HCT116 (cell line): ENCODE measurements around the gene CAPNS1. TPM values are rescaled to one million over a fixed set of nuclear protein-coding genes. Genes with fewer than 3 reads are reported as not detected.
"Not testable (repeated sequence)": the region's sequence is repeated elsewhere in the genome, so short reads cannot be mapped to it uniquely, and the experiment has no call there.

Experiments
- ATAC-seq: fragments of 200-7000 bp; cut with Tn5 transposase; 2 replicates; pipeline ENCODE4 v1.9.1; 2020; ENCODE audit warnings: mild to moderate bottlenecking, moderate library complexity
- BruUV-seq: library from RNA; stranded (reverse); fragments of 400-500 nt; replicated peaks from 2 replicates; lab custom pipeline; 2021; lab: Mats Ljungman, UMichigan
- CTCF ChIA-PET: fragments of 300-600 bp; sonication (Branson Sonifier 250); formaldehyde crosslinking; loops from one replicate; lab custom pipeline; 2021; ENCODE audit warnings: antibody characterized with exemption; lab: Charles Lee
- POLR2A ChIA-PET: fragments of 300-600, 350-600 bp; sonication (Branson Sonifier 250); formaldehyde crosslinking; loops from one replicate; lab custom pipeline; 2021; ENCODE audit warnings: antibody characterized with exemption; lab: Charles Lee
- RAD21 ChIA-PET, 2 experiments: fragments of 300-600 bp; sonication (Branson Sonifier 250); formaldehyde crosslinking; loops; one replicate each; lab custom pipeline; 2023; ENCODE audit warnings: low total read pairs in 2 of 2; ENCODE audit not compliant: uncharacterized antibody in 2 of 2, unreplicated experiment in 2 of 2, low non-redundant PET in 1 of 2; lab: Charles Lee
- DNase-seq: peaks from one replicate; pipeline ENCODE4 v3.0.0-alpha.2; 2010; ENCODE audit warnings: low read depth, low spot score
- H2AFZ ChIP-seq: fragments of 200-600 bp; shearing (Covaris generic), sonication (generic); 2 replicates; pipeline ENCODE4 v1.6.1; 2017; ENCODE audit warnings: low read depth, mixed run types, mixed read lengths, antibody characterized with exemption, low read length; ENCODE audit not compliant: poor library complexity, severe bottlenecking
- H3K27ac ChIP-seq: 2 replicates; pipeline ENCODE4 v1.5.1; 2012; ENCODE audit warnings: low read depth, low read length
- H3K27me3 ChIP-seq: fragments of 200-600 bp; sonication (generic); 2 replicates; pipeline ENCODE4 v1.6.1; 2016; ENCODE audit warnings: mixed run types, low read length, mixed read lengths; ENCODE audit not compliant: insufficient read depth
- H3K36me3 ChIP-seq, 2 experiments: fragments of 200-500 bp in 1 of 2; fragments of 200-600 bp in 1 of 2; sonication (Bioruptor generic) in 1 of 2; sonication (generic) in 1 of 2; 2 replicates each; pipeline versions ENCODE4 v1.5.1 to v1.6.1; 2014 to 2016; ENCODE audit warnings: low read length in 2 of 2, inconsistent platforms in 1 of 2, mixed read lengths in 1 of 2, mixed run types in 1 of 2; ENCODE audit not compliant: insufficient read depth in 2 of 2, control insufficient read depth in 1 of 2
- H3K4me1 ChIP-seq, 2 experiments: fragments of 200-600 bp in 1 of 2; sonication (generic) in 1 of 2; 2 replicates each; pipeline versions ENCODE4 v1.5.1 to v1.6.1; 2012 to 2017; ENCODE audit warnings: low read length in 2 of 2, inconsistent platforms in 1 of 2, mild to moderate bottlenecking in 1 of 2, mixed read lengths in 1 of 2, mixed run types in 1 of 2, moderate library complexity in 1 of 2; ENCODE audit not compliant: insufficient read depth in 2 of 2, control insufficient read depth in 1 of 2
- H3K4me2 ChIP-seq: fragments of 200-600 bp; sonication (generic); 2 replicates; pipeline ENCODE4 v1.6.1; 2017; ENCODE audit warnings: mixed run types, low read length, mixed read lengths
- H3K4me3 ChIP-seq, 2 experiments: fragments of 200-600 bp in 1 of 2; sonication (generic) in 1 of 2; replicated peaks in 1 of 2; 2 replicates each; pipeline ENCODE4 v1.5.1; 2011 to 2016; ENCODE audit warnings: low read length in 2 of 2, control low read depth in 1 of 2, low read depth in 1 of 2, mild to moderate bottlenecking in 1 of 2, mixed read lengths in 1 of 2, mixed run types in 1 of 2
- H3K79me2 ChIP-seq: fragments of 200-600 bp; sonication (generic); 2 replicates; pipeline ENCODE4 v1.6.1; 2017; ENCODE audit warnings: mild to moderate bottlenecking, mixed run types, low read length, moderate library complexity, mixed read lengths; ENCODE audit not compliant: insufficient read depth
- H3K9ac ChIP-seq: fragments of 200-600 bp; sonication (generic); 2 replicates; pipeline ENCODE4 v1.6.1; 2016; ENCODE audit warnings: low read length, mixed read lengths
- H3K9me2 ChIP-seq: fragments of 200-600 bp; sonication (generic), shearing (Covaris generic); 2 replicates; pipeline ENCODE4 v1.6.1; 2017; ENCODE audit warnings: mixed run types, mild to moderate bottlenecking, moderate library complexity; ENCODE audit not compliant: insufficient read depth
- H3K9me3 ChIP-seq, 2 experiments: fragments of 200-500 bp in 1 of 2; fragments of 200-600 bp in 1 of 2; sonication (Bioruptor generic) in 1 of 2; sonication (generic) in 1 of 2; 2 replicates each; pipeline ENCODE4 v1.6.1; 2014 to 2017; ENCODE audit warnings: low read length in 2 of 2, mixed read lengths in 2 of 2, inconsistent platforms in 1 of 2, low read depth in 1 of 2, mild to moderate bottlenecking in 1 of 2, mixed run types in 1 of 2, moderate library complexity in 1 of 2; ENCODE audit not compliant: control insufficient read depth in 1 of 2, insufficient read depth in 1 of 2
- H4K20me1 ChIP-seq: fragments of 200-600 bp; sonication (generic), shearing (Covaris generic); 2 replicates; pipeline ENCODE4 v1.6.1; 2017; ENCODE audit warnings: mixed run types, mild to moderate bottlenecking, moderate library complexity; ENCODE audit not compliant: insufficient read depth
- CEBPB ChIP-seq: IDR thresholded peaks from 2 replicates; pipeline ENCODE4 v1.6.1; 2012; ENCODE audit warnings: low read depth
- EGR1 ChIP-seq: IDR thresholded peaks from 2 replicates; pipeline ENCODE4 v1.6.1; 2012; ENCODE audit warnings: low read depth
- EZH2 ChIP-seq: fragments of 200-600 bp; sonication (generic); IDR thresholded peaks from 2 replicates; pipeline ENCODE4 v1.6.1; 2017; ENCODE audit warnings: antibody characterized with exemption, mixed run types
- EZH2phosphoT487 ChIP-seq: fragments of 200-600 bp; IDR thresholded peaks from 2 replicates; pipeline ENCODE4 v1.6.1; 2018; ENCODE audit warnings: antibody characterized with exemption, borderline replicate concordance
- FOSL1 ChIP-seq: IDR thresholded peaks from 2 replicates; pipeline ENCODE4 v1.6.1; 2012; ENCODE audit warnings: low read depth
- JUND ChIP-seq: IDR thresholded peaks from 2 replicates; pipeline ENCODE4 v1.6.1; 2012
- MAX ChIP-seq: IDR thresholded peaks from 2 replicates; pipeline ENCODE4 v1.6.1; 2012
- RAD21 ChIP-seq: IDR thresholded peaks from 2 replicates; pipeline ENCODE4 v1.6.1; 2012; ENCODE audit warnings: low read depth, mild to moderate bottlenecking
- REST ChIP-seq: IDR thresholded peaks from 2 replicates; pipeline ENCODE4 v1.6.1; 2012; ENCODE audit warnings: low read depth
- SIN3A ChIP-seq: IDR thresholded peaks from 2 replicates; pipeline ENCODE4 v1.6.1; 2012; ENCODE audit warnings: low read depth
- SP1 ChIP-seq: IDR thresholded peaks from 2 replicates; pipeline ENCODE4 v1.6.1; 2012; ENCODE audit warnings: low read depth
- SRF ChIP-seq: IDR thresholded peaks from 2 replicates; pipeline ENCODE4 v1.6.1; 2012; ENCODE audit warnings: low read depth
- YY1 ChIP-seq: IDR thresholded peaks from 2 replicates; pipeline ENCODE4 v1.6.1; 2011; ENCODE audit warnings: low read length, low read depth, moderate library complexity, mild to moderate bottlenecking; ENCODE audit not compliant: insufficient replicate concordance; ENCODE audit errors: extremely low read depth
- ZFX ChIP-seq: fragments of 450-650 bp; IDR thresholded peaks from 2 replicates; pipeline ENCODE4 v1.6.1; 2017
- intact Hi-C: fragments of 100-400 bp; cut with micrococcal nuclease; formaldehyde crosslinking; loops from 2 replicates; pipeline ENCODE4 v1.10.0; 2022
- total RNA-seq: library from RNA; stranded (reverse); gene quantifications from one replicate; pipeline ENCODE4 v1.2.1, GENCODE V29; 2021; ENCODE audit not compliant: unreplicated experiment
- TF ChIP-seq, protein P1 (sequence below): IDR thresholded peaks from 2 replicates; pipeline ENCODE4 v1.6.1; 2011; ENCODE audit warnings: mild to moderate bottlenecking, low read length, moderate library complexity; ENCODE audit not compliant: insufficient replicate concordance; ENCODE audit errors: extremely low read depth

CAPNS1 gene
- total RNA-seq, 1 experiment from 2014 or later, result 621 TPM

- no peak for TF ChIP-seq FOSL1
- TF ChIP-seq SRF, result no peak
- TF ChIP-seq YY1, result no peak
- TF ChIP-seq RAD21, result no peak
- no peak for TF ChIP-seq ZFX
- no peak for TF ChIP-seq REST
- no peak for TF ChIP-seq EZH2
- no peak for TF ChIP-seq MAX
- no peak for TF ChIP-seq EZH2phosphoT487
- TF ChIP-seq, protein P1, sequence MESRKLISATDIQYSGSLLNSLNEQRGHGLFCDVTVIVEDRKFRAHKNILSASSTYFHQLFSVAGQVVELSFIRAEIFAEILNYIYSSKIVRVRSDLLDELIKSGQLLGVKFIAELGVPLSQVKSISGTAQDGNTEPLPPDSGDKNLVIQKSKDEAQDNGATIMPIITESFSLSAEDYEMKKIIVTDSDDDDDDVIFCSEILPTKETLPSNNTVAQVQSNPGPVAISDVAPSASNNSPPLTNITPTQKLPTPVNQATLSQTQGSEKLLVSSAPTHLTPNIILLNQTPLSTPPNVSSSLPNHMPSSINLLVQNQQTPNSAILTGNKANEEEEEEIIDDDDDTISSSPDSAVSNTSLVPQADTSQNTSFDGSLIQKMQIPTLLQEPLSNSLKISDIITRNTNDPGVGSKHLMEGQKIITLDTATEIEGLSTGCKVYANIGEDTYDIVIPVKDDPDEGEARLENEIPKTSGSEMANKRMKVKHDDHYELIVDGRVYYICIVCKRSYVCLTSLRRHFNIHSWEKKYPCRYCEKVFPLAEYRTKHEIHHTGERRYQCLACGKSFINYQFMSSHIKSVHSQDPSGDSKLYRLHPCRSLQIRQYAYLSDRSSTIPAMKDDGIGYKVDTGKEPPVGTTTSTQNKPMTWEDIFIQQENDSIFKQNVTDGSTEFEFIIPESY, result no peak
- no peak for TF ChIP-seq SP1
- no peak for TF ChIP-seq JUND
- no peak for TF ChIP-seq CEBPB
- TF ChIP-seq SIN3A, result no peak
- TF ChIP-seq EGR1, result no peak
- TF ChIP-seq, all 23 proteins: peak for 0
- no peak for ATAC-seq
- CTCF ChIA-PET, result interaction anchor here (1.8 kb wide), 1 partner anchor 45 kb away, joined by 6 read pairs; no protein-coding TSS in a partner anchor
- Histone ChIP-seq H3K36me3 (no peaks in the 10 kb centered on the region), H3K4me2 (no peak overlapping the region), H3K27ac (no peak overlapping the region), H3K9me3 (no peaks in the 10 kb centered on the region), H3K27me3 (no peaks in the 10 kb centered on the region), H3K9ac (no peak overlapping the region), H4K20me1 (no peaks in the 10 kb centered on the region), H3K9me2 (no peaks in the 10 kb centered on the region), H3K4me1 (peaks cover 6 to 13% of the 10 kb centered on the region in 2 experiments; a peak in 3 of 4 replicates), H2AFZ (no peak overlapping the region), H3K79me2 (no peaks in the 10 kb centered on the region), H3K4me3 (no peak overlapping the region)
- POLR2A ChIA-PET, result no interaction called here
- no peak for DNase-seq
- intact Hi-C loops, result no loop called here
- RAD21 ChIA-PET, result no interaction called here
- no TSS peak for BruUV-seq
Measured at GRCh38 chr19:36172852-36173251, 33.0 kb downstream of the CAPNS1 start.

- RAD21 ChIA-PET, result interaction anchor here in 1 of 2 experiments (0.7 kb wide), 1 partner anchor 384 kb away, joined by 3 read pairs; no protein-coding TSS in a partner anchor
- not testable (repeated sequence) for BruUV-seq, H2AFZ ChIP-seq
Measured at GRCh38 chr19:36173846-36174245, 34.0 kb downstream of the CAPNS1 start.

More at GRCh38 chr19:36173846-36174245, 34.0 kb downstream of the CAPNS1 start:
- H3K27me3 ChIP-seq, H3K27ac ChIP-seq, POLR2A ChIA-PET, ATAC-seq, H3K9ac ChIP-seq, H3K9me2 ChIP-seq, H3K36me3 ChIP-seq, H3K4me2 ChIP-seq, H4K20me1 ChIP-seq, intact Hi-C loops, H3K79me2 ChIP-seq, H3K4me3 ChIP-seq, DNase-seq, H3K9me3 ChIP-seq: not testable (repeated sequence)
- peaks cover 6 to 13% of the 10 kb centered on the region in 2 experiments; a peak in 3 of 4 replicates for H3K4me1 ChIP-seq
- CTCF ChIA-PET, result interaction anchor here (0.7 to 1.8 kb wide), 2 partner anchors 46 to 243 kb away, joined by 4 to 6 read pairs; no protein-coding TSS in a partner anchor
